Measurements from ENCODE around the gene DLD.
"Not testable (repeated sequence)": the region's sequence is repeated elsewhere in the genome, so short reads cannot be mapped to it uniquely, and the experiment has no call there.

DLD gene

GRCh38 chr7:107874605-107875446, 16.2 kb upstream of the DLD start:
- no peak for DNase-seq

- no peak for DNase-seq
These were observed 14.1 kb upstream of the DLD start for GRCh38 chr7:107876916-107877315.

DNA sequence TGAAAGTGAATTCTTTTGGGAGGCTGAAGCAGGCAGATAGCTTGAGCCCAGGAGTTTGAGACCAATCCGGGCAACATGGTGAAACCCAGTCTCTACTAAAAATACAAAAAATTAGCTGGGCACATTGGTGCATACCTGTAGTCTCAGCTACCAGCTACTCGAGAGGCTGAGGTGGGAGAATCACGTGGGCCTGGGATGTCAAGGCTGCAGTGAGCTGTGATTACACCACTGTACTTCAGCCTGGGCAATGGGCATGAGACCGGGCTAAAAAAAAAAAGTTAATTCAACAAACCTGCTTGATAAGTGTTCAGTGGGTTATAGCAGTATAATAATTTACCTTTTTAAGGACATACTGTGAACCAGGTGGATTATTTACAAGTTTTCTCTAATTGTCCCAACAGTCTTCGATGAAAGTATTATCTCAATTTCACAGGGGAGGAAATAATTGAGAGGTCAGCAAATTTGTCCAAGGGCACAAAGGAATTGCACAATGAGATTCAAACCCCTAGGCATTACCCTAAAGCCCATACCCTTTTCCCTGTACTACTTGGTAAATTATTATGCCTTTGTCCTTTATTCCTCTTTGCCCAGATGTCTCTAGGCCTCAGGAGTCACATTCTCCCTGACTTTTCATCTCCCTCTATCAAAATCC, 13.1 kb upstream of the DLD start:
- no peak for DNase-seq

GRCh38 chr7:107878636-107879035, 12.3 kb upstream of the DLD start:
- DNase-seq, result no peak

DNA sequence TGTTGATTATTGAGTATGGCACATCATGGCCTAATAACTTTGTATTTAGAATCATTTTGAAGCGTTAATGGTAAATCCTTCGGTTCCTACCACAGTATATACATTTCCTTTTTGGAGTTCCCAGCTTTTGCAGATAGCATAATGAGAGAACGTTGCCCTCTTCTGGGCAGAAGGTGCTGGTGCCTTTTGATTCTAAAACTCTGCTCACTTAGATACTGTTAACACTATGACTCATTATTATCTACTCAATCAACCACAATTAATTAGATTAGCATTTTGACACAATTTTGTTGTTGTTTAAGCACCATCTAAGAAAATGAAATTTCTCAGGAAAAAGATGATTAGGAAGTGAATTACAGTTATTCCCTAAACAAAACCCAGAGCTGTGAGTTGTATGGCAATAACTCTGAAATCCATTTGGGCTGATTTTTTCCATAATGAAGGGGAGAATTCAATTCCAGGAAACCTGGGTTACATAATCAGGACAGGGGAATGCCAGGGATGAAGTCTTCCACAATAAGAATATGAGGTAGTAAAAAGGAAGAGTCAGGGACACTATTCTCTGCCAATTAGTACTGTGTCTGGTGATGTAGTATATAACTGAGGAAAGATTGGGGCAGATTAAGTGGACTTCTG, 11.5 kb upstream of the DLD start:
- DNase-seq, result no peak

- no peak for DNase-seq
These were observed 8.2 kb upstream of the DLD start for GRCh38 chr7:107882766-107883165.

DNA sequence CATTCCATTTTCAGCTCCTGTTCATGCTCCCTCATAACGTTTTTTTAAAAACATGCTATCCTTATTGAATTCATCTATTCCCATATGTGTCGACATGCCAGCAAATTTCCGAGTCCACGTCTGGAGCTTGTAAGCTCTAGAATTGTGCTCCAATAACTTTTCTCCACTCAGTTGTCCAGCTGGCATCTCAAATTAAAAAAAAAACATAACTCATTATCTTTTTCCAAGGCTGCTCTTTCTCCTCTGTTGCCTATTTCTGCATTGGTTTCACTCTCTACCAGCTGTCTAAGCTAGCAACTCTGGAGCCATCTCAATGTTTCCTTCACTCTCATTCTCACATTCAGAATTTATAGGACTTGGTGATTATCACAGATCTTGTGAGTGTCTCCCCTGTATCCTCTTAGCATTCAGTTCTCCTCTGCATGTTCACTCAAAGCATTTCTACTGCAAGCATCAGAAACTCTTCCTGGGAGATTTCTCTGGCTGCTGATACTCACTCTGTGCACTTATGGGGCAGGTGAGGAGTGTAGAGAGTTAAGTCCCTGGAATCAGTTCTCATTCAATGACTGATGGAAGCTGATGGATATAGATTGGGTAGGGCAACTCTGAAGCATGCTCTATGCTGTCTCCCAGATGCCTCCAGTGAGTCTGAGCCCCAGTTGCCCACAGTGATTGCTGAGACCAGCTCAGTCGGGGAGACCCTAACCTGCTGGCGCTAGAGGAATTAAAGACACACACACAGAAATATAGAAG, 6.7 kb upstream of the DLD start:
- DNase-seq, result no peak

- peak; percentile 7 for DNase-seq
These were observed 3.2 kb upstream of the DLD start for GRCh38 chr7:107887827-107888226.

- no peak for DNase-seq
These were observed 991 bp upstream of the DLD start for GRCh38 chr7:107889992-107890391.

DNA sequence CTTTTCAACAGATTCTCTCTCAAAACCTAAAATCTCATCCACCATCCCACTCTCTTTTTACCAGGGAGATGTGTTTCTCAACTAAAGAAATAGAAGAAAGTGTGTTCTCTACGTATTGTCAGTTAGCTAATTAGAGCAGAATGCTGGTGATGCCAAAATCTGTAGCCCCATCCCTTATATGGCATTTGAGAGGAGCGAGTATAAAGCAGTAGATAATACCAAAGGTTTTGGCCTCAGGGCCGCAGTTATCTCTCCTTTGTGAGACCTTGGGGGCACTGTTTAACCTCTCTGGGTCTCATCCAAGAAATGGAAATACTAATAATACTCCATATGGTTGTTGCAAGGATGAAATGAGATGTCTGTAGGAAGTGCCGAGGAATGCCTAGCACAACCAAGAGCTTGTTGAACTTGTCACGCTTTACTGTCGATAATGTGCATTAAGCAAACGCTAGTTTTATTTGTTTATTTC, 456 bp upstream of the DLD start:
- DNase-seq, result no peak

GRCh38 chr7:107891636-107892366, 818 bp downstream of the DLD start:
- DNase-seq, result no peak

- not testable (repeated sequence) for DNase-seq
These were observed 1.4 kb downstream of the DLD start for GRCh38 chr7:107892367-107892741.

DNA sequence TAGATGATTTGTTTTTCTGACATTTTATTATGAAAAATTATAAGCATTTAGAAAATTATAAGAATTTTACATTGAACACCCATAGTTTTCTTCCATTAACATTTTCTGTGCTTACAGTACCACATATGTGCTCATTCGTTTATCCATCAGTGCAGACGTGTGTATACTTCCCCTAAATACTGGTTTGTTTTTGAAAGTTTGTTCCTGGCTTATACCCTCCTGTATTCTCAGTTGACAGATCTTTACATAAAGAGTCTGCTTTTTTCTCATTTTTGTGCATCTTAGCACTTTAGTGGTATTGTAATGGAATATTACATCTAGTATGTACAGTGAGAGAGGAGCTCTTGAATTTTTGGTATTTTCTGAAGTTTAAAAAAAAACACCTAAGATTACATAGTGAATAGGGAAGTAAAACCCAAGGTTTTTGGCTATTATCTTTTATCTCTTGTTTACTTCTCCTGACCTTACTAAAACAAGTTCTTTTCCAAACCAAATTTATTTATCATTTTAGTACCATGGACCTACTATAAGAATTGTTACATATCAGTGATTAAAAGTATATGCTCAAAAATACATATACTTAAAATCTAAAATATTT, 8.1 kb downstream of the DLD start:
- DNase-seq, result no peak

DNA sequence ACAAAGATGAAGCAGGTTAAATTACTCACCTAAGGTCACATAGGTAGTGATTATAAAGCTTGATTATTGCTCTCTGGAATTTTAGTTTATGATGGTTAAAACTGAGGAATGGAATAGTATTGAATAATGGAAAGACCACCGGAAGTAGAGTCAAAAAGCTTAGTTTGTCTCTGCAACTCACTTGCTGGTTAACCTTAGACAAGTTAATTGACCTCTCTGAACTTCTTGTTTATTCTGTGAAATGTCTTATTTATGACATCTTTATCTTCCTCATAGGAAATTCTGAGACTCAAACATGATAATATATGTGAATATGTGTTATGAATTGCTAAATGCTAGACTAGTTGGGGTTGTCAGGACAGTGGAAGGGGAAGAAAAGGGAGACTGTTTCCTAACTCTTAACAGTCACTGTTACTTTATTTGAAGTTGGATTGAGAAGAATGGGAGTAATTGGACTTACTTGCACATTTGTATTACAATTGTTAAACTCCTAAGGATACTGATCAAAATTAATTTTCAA, 9.6 kb downstream of the DLD start:
- no peak for DNase-seq

- no peak for DNase-seq
These were observed 11.4 kb downstream of the DLD start for GRCh38 chr7:107902381-107902780.

- no peak for DNase-seq
These were observed 16.8 kb downstream of the DLD start for GRCh38 chr7:107907790-107908189.

- no peak for DNase-seq
These were observed 18.5 kb downstream of the DLD start for GRCh38 chr7:107909445-107909844.

- DNase-seq, result no peak
These were observed 21.0 kb downstream of the DLD start for GRCh38 chr7:107911981-107912380.

DNA sequence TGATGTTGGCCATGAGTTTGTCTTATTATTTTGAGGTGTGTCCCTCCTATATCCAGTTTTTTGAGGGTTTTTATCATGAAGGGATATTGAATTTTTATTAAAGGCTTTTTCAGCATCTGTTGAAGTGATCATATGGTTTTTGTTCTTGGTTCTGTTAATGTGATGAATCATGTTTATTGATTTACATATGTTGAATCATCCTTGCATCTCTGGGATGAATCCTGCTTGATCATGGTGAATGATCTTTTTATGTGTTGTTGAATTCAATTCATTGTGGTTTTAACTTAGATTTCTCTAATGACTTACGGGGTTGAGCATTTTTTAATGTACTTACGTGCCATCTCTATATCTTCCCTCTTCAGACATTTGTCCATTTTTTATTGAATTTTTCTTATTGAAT, 22.9 kb downstream of the DLD start:
- DNase-seq, result no peak

GRCh38 chr7:107914831-107915230, 23.8 kb downstream of the DLD start:
- DNase-seq, result no peak

DNA sequence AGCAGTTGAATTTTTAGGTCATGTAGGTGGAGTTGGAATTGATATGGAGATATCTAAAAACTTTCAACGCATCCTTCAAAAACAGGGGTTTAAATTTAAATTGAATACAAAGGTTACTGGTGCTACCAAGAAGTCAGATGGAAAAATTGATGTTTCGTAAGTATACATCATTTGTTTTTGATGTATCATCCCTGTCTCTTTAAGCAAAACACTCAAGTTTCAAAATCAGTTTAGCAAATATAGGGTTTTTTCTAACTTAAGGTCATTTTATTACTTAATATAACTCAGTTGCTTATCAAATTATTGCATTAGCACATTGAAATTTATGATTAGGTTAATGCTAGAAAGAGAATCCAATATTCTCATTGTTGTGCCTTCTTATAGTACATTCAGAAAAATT, 24.6 kb downstream of the DLD start:
- no peak for DNase-seq

Data from activated gamma-delta T cell (primary cell).